ENCODE measurements around the gene LCN6. TPM values are rescaled to one million over a fixed set of nuclear protein-coding genes. Genes with fewer than 3 reads are reported as not detected.

Gene LCN6
- total RNA-seq, 2 experiments from 2014 or later: not detected

GRCh38 chr9:136694163-136694871 lies 54.0 kb downstream of the LCN6 start:
- ATAC-seq (peak; percentile 82), DNase-seq (peak; percentile 74)
- ChIA-PET CTCF (interaction anchor here (0.7 to 1.3 kb wide), 3 partner anchors 46 to 210 kb away, joined by 3 to 4 read pairs (median 3); no protein-coding TSS in a partner anchor), POLR2A (no interaction called here)
- Mint-ChIP-seq H3K36me3 (ENCODE audit: low read depth) (no peaks in the 10 kb centered on the region), H3K4me3 (no peak overlapping the region), H3K27ac (no peak overlapping the region), H3K27me3 (peaks cover 9% of the 10 kb centered on the region), H3K9me3 (ENCODE audit: low read depth) (no peaks in the 10 kb centered on the region), H3K4me1 (no peaks in the 10 kb centered on the region)
- intact Hi-C loops (cut with DNase I, micrococcal nuclease): loop anchor here in 1 of 2 experiments (1.0 kb wide), 1 partner anchor 209 kb away; no protein-coding TSS in a partner anchor

Small RNAs within 50 kb of the gene (microRNA-seq; reads per million reads assigned to microRNA genes)
- gene MIR6722 (ENCODE audit: borderline replicate concordance): not detected

Other genes with a start within 250 kb of the LCN6 start
- 10 to 100 TPM; 70.0 to 79.4 TPM for gene NOTCH1, start 202.5 kb downstream of the LCN6 start, total RNA-seq
- 1 to 10 TPM; 1.2 to 1.4 TPM for gene EGFL7, start 85.6 kb downstream of the LCN6 start, total RNA-seq
- gene AGPAT2, start 61.1 kb downstream of the LCN6 start, total RNA-seq: 10 to 100 TPM in 1 of 2 experiments, 1 to 10 TPM in 1; 9.0 to 10.4 TPM
- gene DIPK1B, start 36.0 kb downstream of the LCN6 start, total RNA-seq: under 1 TPM; 0.21 to 0.25 TPM
- gene LCN10, start 5.6 kb downstream of the LCN6 start, total RNA-seq: 1 to 10 TPM in 1 of 2 experiments, under 1 TPM in 1; 0.71 to 1.2 TPM
- not detected for gene LCN8, start 9.7 kb upstream of the LCN6 start, total RNA-seq
- not detected for gene LCN15, start 16.0 kb upstream of the LCN6 start, total RNA-seq
- 10 to 100 TPM; 30.9 to 47.1 TPM for gene TMEM141, start 42.8 kb upstream of the LCN6 start, total RNA-seq
- gene CCDC183, start 47.8 kb upstream of the LCN6 start, total RNA-seq: under 1 TPM; 0.47 to 0.55 TPM
- gene RABL6, start 59.4 kb upstream of the LCN6 start, total RNA-seq: 10 to 100 TPM; 66.2 to 71.8 TPM
- 1 to 10 TPM; 4.3 to 4.8 TPM for gene AJM1, start 94.0 kb upstream of the LCN6 start, total RNA-seq
- 10 to 100 TPM; 94.5 to 98.9 TPM for gene PHPT1, start 100.9 kb upstream of the LCN6 start, total RNA-seq
- 10 to 100 TPM; 16.6 to 17.5 TPM for gene MAMDC4, start 103.8 kb upstream of the LCN6 start, total RNA-seq
- 100 to 1,000 TPM; 282 to 320 TPM for gene EDF1, start 117.8 kb upstream of the LCN6 start, total RNA-seq
- gene TRAF2, start 138.0 kb upstream of the LCN6 start, total RNA-seq: 10 to 100 TPM; 37.4 to 46.2 TPM
- 10 to 100 TPM; 54.4 to 66.4 TPM for gene FBXW5, start 196.2 kb upstream of the LCN6 start, total RNA-seq
- under 1 TPM in 1 of 2 experiments, not detected in 1; 0.77 TPM for gene C8G, start 196.7 kb upstream of the LCN6 start, total RNA-seq
- gene LCN12, start 203.7 kb upstream of the LCN6 start, total RNA-seq: 1 to 10 TPM; 1.1 to 1.5 TPM
- gene PTGDS, start 229.0 kb upstream of the LCN6 start, total RNA-seq: not detected
- not detected for gene LCNL1, start 234.5 kb upstream of the LCN6 start, total RNA-seq
- gene PAXX, start 243.9 kb upstream of the LCN6 start, total RNA-seq: 10 to 100 TPM; 52.7 to 67.1 TPM
- gene CLIC3, start 248.0 kb upstream of the LCN6 start, total RNA-seq: not detected

Data from activated CD4-positive, alpha-beta T cell treated with anti-CD3 and anti-CD28 coated beads for 36 hours (primary cell).